A673 (cell line): ENCODE measurements around the gene C2. TPM values are rescaled to one million over a fixed set of nuclear protein-coding genes. Genes with fewer than 3 reads are reported as not detected.
"Not testable (repeated sequence)": the region's sequence is repeated elsewhere in the genome, so short reads cannot be mapped to it uniquely, and the experiment has no call there.

ENCODE experiments used
- BruUV-seq: library from RNA; stranded (reverse); fragments of 400-500 nt; replicated peaks from 2 replicates; lab custom pipeline; 2021; lab: Mats Ljungman, UMichigan
- CTCF ChIA-PET: fragments of 300-600 bp; sonication (Branson Sonifier 250); formaldehyde crosslinking; loops from one replicate; lab custom pipeline; 2022; ENCODE audit warnings: antibody characterized with exemption; lab: Charles Lee
- POLR2A ChIA-PET: fragments of 300-600 bp; sonication (Branson Sonifier 250); formaldehyde crosslinking; loops from one replicate; lab custom pipeline; 2022; ENCODE audit warnings: antibody characterized with exemption; ENCODE audit not compliant: low non-redundant PET; lab: Charles Lee
- DNase-seq: peaks from one replicate; pipeline ENCODE4 v3.0.0-alpha.2; 2015; ENCODE audit warnings: low spot score
- H3K27ac ChIP-seq: fragments of 200-600 bp; sonication (generic); 2 replicates; pipeline ENCODE4 v1.5.1; 2016; ENCODE audit warnings: mixed run types, low read depth, mild to moderate bottlenecking, mixed read lengths, antibody characterized with exemption, low read length; ENCODE audit not compliant: poor library complexity, severe bottlenecking
- H3K27me3 ChIP-seq: fragments of 200-600 bp; sonication (generic); replicated peaks from 2 replicates; pipeline ENCODE4 v1.6.1; 2017; ENCODE audit warnings: mixed run types, low read depth, mild to moderate bottlenecking, mixed read lengths, antibody characterized with exemption, low read length; ENCODE audit not compliant: insufficient read depth, poor library complexity
- H3K36me3 ChIP-seq: fragments of 200-600 bp; sonication (generic); 2 replicates; pipeline ENCODE4 v1.6.1; 2016; ENCODE audit warnings: mixed run types, mild to moderate bottlenecking, mixed read lengths, antibody characterized with exemption, low read length; ENCODE audit not compliant: insufficient read depth, poor library complexity, severe bottlenecking
- H3K4me1 ChIP-seq: fragments of 200-600 bp; sonication (generic); 2 replicates; pipeline ENCODE4 v1.6.1; 2017; ENCODE audit warnings: mixed run types, mild to moderate bottlenecking, mixed read lengths, antibody characterized with exemption, low read length; ENCODE audit not compliant: insufficient read depth, poor library complexity, severe bottlenecking
- H3K4me3 ChIP-seq: fragments of 200-600 bp; sonication (generic); 2 replicates; pipeline ENCODE4 v1.5.1; 2016; ENCODE audit warnings: low read depth, mixed run types, mild to moderate bottlenecking, mixed read lengths, low read length; ENCODE audit not compliant: poor library complexity, severe bottlenecking
- H3K9me3 ChIP-seq: fragments of 200-600 bp; sonication (generic); 2 replicates; pipeline ENCODE4 v1.6.1; 2016; ENCODE audit warnings: mixed run types, low read depth, mild to moderate bottlenecking, mixed read lengths, antibody characterized with exemption, low read length; ENCODE audit not compliant: poor library complexity, severe bottlenecking
- EZH2 ChIP-seq: fragments of 200-600 bp; sonication (generic); IDR thresholded peaks from 2 replicates; pipeline ENCODE4 v1.6.1; 2017; ENCODE audit warnings: borderline replicate concordance, low read depth, mild to moderate bottlenecking, mixed read lengths, antibody characterized with exemption, low read length; ENCODE audit not compliant: poor library complexity, severe bottlenecking
- intact Hi-C: fragments of 100-400 bp; cut with micrococcal nuclease; formaldehyde crosslinking; loops from one replicate; pipeline ENCODE4 v1.10.0; 2022; ENCODE audit not compliant: unreplicated experiment
- total RNA-seq: library from RNA; stranded (reverse); gene quantifications from 2 replicates; pipeline ENCODE4 v1.2.3, GENCODE V29; 2021
- TF ChIP-seq, protein P1 (sequence below): fragments of 300-800, 200-600 bp; sonication (generic); conservative IDR thresholded peaks from 2 replicates; pipeline ENCODE4 v1.5.1; 2017; ENCODE audit warnings: low read depth, mild to moderate bottlenecking, antibody characterized with exemption, low read length, moderate library complexity, mixed read lengths

C2 gene
- total RNA-seq, 1 experiment from 2014 or later, result 0.56 TPM

- Histone ChIP-seq H3K9me3 (no peaks in the 10 kb centered on the region), H3K27me3 (no peaks in the 10 kb centered on the region), H3K36me3 (no peaks in the 10 kb centered on the region), H3K27ac (no peak overlapping the region), H3K4me3 (no peak overlapping the region), H3K4me1 (no peaks in the 10 kb centered on the region)
- BruUV-seq, result no TSS peak
- intact Hi-C loops, result no loop called here
- TF ChIP-seq, protein P1, sequence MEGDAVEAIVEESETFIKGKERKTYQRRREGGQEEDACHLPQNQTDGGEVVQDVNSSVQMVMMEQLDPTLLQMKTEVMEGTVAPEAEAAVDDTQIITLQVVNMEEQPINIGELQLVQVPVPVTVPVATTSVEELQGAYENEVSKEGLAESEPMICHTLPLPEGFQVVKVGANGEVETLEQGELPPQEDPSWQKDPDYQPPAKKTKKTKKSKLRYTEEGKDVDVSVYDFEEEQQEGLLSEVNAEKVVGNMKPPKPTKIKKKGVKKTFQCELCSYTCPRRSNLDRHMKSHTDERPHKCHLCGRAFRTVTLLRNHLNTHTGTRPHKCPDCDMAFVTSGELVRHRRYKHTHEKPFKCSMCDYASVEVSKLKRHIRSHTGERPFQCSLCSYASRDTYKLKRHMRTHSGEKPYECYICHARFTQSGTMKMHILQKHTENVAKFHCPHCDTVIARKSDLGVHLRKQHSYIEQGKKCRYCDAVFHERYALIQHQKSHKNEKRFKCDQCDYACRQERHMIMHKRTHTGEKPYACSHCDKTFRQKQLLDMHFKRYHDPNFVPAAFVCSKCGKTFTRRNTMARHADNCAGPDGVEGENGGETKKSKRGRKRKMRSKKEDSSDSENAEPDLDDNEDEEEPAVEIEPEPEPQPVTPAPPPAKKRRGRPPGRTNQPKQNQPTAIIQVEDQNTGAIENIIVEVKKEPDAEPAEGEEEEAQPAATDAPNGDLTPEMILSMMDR, result no peak
- no peak for TF ChIP-seq EZH2
- no peak for DNase-seq
- ChIA-PET CTCF (interaction anchor here (0.6 kb wide), 1 partner anchor 11 kb away, joined by 4 read pairs; no protein-coding TSS in a partner anchor), POLR2A (interaction anchor here (0.7 kb wide), 1 partner anchor 11 kb away, joined by 4 read pairs; no protein-coding TSS in a partner anchor)
Observed at GRCh38 chr6:31908791-31909190, 18.7 kb upstream of the C2 start.

- H3K27ac ChIP-seq, DNase-seq, H3K27me3 ChIP-seq, intact Hi-C loops, H3K36me3 ChIP-seq, H3K4me3 ChIP-seq, H3K4me1 ChIP-seq, BruUV-seq, H3K9me3 ChIP-seq: not testable (repeated sequence)
- ChIA-PET CTCF (interaction anchor here (0.6 kb wide), 1 partner anchor 10 kb away, joined by 4 read pairs; no protein-coding TSS in a partner anchor), POLR2A (interaction anchor here (0.7 kb wide), 1 partner anchor 11 kb away, joined by 4 read pairs; no protein-coding TSS in a partner anchor)
Observed at GRCh38 chr6:31909298-31909697, 18.2 kb upstream of the C2 start.

- intact Hi-C loops, result no loop called here
- no peak for DNase-seq
- CTCF ChIA-PET, result no interaction called here
- Histone ChIP-seq H3K9me3 (no peaks in the 10 kb centered on the region), H3K36me3 (no peaks in the 10 kb centered on the region), H3K4me1 (no peaks in the 10 kb centered on the region), H3K27ac (no peak overlapping the region), H3K4me3 (no peak overlapping the region), H3K27me3 (no peaks in the 10 kb centered on the region)
- no peak for TF ChIP-seq EZH2
- TF ChIP-seq, protein P1, result no peak
- no TSS peak for BruUV-seq
- POLR2A ChIA-PET, result no interaction called here
Observed at GRCh38 chr6:31911826-31912585, 15.5 kb upstream of the C2 start.
